ENCODE results near the gene IRS1.

DNA sequence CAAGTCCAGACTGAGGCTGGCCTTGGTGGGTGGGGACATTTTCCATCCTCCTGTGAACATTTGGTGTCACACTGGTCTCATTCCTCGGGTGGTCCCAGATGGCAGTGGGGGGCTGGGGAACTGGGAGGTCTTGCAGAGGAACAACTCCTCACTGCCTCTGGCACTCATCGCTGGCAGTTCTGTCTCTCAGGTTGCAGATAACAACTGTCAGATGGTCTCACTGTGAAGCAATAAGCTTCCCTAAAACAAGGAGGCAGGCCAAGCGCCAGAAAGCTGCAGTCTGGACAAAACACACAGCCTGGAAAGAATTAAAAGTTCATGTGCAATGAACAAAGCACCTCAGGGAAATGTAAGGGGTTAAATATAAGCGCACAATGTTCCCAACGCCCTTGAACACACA, 78.1 kb downstream of the IRS1 start:
- TF ChIP-seq, protein P1, sequence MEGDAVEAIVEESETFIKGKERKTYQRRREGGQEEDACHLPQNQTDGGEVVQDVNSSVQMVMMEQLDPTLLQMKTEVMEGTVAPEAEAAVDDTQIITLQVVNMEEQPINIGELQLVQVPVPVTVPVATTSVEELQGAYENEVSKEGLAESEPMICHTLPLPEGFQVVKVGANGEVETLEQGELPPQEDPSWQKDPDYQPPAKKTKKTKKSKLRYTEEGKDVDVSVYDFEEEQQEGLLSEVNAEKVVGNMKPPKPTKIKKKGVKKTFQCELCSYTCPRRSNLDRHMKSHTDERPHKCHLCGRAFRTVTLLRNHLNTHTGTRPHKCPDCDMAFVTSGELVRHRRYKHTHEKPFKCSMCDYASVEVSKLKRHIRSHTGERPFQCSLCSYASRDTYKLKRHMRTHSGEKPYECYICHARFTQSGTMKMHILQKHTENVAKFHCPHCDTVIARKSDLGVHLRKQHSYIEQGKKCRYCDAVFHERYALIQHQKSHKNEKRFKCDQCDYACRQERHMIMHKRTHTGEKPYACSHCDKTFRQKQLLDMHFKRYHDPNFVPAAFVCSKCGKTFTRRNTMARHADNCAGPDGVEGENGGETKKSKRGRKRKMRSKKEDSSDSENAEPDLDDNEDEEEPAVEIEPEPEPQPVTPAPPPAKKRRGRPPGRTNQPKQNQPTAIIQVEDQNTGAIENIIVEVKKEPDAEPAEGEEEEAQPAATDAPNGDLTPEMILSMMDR (IDR thresholded peaks at IDR 0.05): no peak
- TF ChIP-seq POLR2A (IDR thresholded peaks at IDR 0.05): no peak

All from vagina (tissue), 2 donors.